Adrenal gland (tissue), 5 donors: ENCODE results near the gene SAMD4A.

ENCODE experiments used
- CTCF ChIP-seq, 6 experiments: fragments of 450-650 bp in 4 of 6; fragments of 200-600 bp in 2 of 6; sonication (generic) in 1 of 6; IDR thresholded peaks; 1 replicate in 5 of 6; 2 replicates in 1 of 6; pipeline versions ENCODE4 v1.5.1 to v1.8.0; 2016 to 2021; ENCODE audit warnings: antibody characterized with exemption in 6 of 6, mild to moderate bottlenecking in 2 of 6, moderate library complexity in 1 of 6
- POLR2A ChIP-seq, 2 donors: fragments of 450-650 bp; IDR thresholded peaks; one replicate each; pipeline ENCODE4 v1.6.1; 2017; ENCODE audit warnings: antibody characterized with exemption in 2 of 2, mild to moderate bottlenecking in 2 of 2, moderate library complexity in 1 of 2
- donor health status: DM: no; HTN: no; CAD: no.

- TF ChIP-seq CTCF (IDR thresholded peaks at IDR 0.05) (no peak), POLR2A (IDR thresholded peaks at IDR 0.05) (no peak)
Measured at GRCh38 chr14:54838931-54839512, 272.1 kb downstream of the SAMD4A start.
